Activated CD8-positive, alpha-beta T cell treated with anti-CD3 and anti-CD28 coated beads for 36 hours (primary cell): Measurements from ENCODE around the gene PLEKHA1. TPM values are rescaled to one million over a fixed set of nuclear protein-coding genes. Genes with fewer than 3 reads are reported as not detected.

Experiments used
- ATAC-seq: fragments of 200-7000 bp; cut with Tn5 transposase; one replicate; pipeline ENCODE4 v1.10.0; 2021; ENCODE audit warnings: mild to moderate bottlenecking, moderate library complexity
- CTCF ChIA-PET: fragments of 350-600 bp; sonication (Branson Sonifier 250); formaldehyde crosslinking; loops from one replicate; lab custom pipeline; 2021; ENCODE audit warnings: antibody characterized with exemption; lab: Charles Lee
- POLR2A ChIA-PET: fragments of 350-600 bp; sonication (Branson Sonifier 250); formaldehyde crosslinking; loops from one replicate; lab custom pipeline; 2021; ENCODE audit warnings: antibody characterized with exemption; lab: Charles Lee
- DNase-seq: peaks from one replicate; pipeline ENCODE4 v3.0.0-alpha.2; 2020
- H3K27ac Mint-ChIP-seq: one replicate; pipeline ENCODE4 v1.8.0; 2021; ENCODE audit warnings: mild to moderate bottlenecking, mixed read lengths
- H3K27me3 Mint-ChIP-seq: one replicate; pipeline ENCODE4 v1.8.0; 2021; ENCODE audit warnings: mixed read lengths
- H3K36me3 Mint-ChIP-seq: one replicate; pipeline ENCODE4 v1.8.0; 2021; ENCODE audit warnings: low read depth, mixed read lengths
- H3K4me1 Mint-ChIP-seq: one replicate; pipeline ENCODE4 v1.8.0; 2021; ENCODE audit warnings: low read depth, mixed read lengths
- H3K4me3 Mint-ChIP-seq: one replicate; pipeline ENCODE4 v1.8.0; 2021; ENCODE audit warnings: mild to moderate bottlenecking, moderate library complexity, mixed read lengths
- H3K9me3 Mint-ChIP-seq: one replicate; pipeline ENCODE4 v1.8.0; 2021; ENCODE audit warnings: mixed read lengths
- intact Hi-C: fragments of 100-400 bp; cut with micrococcal nuclease; formaldehyde crosslinking; loops from one replicate; pipeline ENCODE4 v1.10.0; 2022
- microRNA-seq: library from miRNA; unstranded; fragments of <30 nt; microRNA quantifications from one replicate; pipeline ENCODE4 v1.2.0, GENCODE V29; 2022; ENCODE audit warnings: borderline microRNAs expressed, borderline replicate concordance
- total RNA-seq, 2 experiments: library from RNA; stranded (reverse); gene quantifications; one replicate each; pipeline ENCODE4 v1.2.3, GENCODE V29; 2021
- TF ChIP-seq, protein P1 (sequence below): fragments of 200-600 bp; IDR thresholded peaks from one replicate; pipeline ENCODE4 v1.8.0; 2022; ENCODE audit warnings: antibody characterized with exemption, mild to moderate bottlenecking

PLEKHA1 gene
- total RNA-seq, 2 experiments from 2014 or later: 17.0 to 17.4 TPM

DNA sequence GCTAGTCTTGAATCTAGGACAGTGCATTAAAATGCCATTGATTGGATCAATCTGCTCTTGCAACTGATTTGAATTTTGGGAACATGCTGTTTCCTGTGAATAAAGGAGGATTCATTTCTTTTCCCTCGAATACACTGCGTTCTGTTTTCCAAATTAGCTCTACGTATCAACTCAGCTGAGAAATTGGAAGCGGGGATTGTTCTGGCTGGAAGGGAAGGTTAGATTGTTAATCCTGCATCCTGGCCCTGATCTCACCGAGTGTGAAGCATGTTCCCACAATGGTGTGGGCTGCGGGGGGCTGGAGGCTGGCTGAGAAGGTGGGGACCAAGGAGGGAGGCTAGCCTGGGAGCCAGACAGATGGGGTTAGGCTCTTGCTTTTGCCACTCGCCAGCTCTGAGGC lies 104.5 kb downstream of the PLEKHA1 start:
- Mint-ChIP-seq H3K9me3 (peaks cover 3% of the 10 kb centered on the region), H3K4me1 (peaks cover 11% of the 10 kb centered on the region), H3K4me3 (no peak overlapping the region), H3K27ac (no peak overlapping the region), H3K27me3 (peaks cover 11% of the 10 kb centered on the region), H3K36me3 (no peaks in the 10 kb centered on the region)
- ChIA-PET POLR2A (interaction anchor here (0.6 kb wide), 1 partner anchor 44 kb away, joined by 3 read pairs; no protein-coding TSS in a partner anchor), CTCF (interaction anchor here (1.2 kb wide), 1 partner anchor 45 kb away, joined by 3 read pairs; no protein-coding TSS in a partner anchor)
- no peak for ATAC-seq
- intact Hi-C loops: no loop called here
- TF ChIP-seq, protein P1, sequence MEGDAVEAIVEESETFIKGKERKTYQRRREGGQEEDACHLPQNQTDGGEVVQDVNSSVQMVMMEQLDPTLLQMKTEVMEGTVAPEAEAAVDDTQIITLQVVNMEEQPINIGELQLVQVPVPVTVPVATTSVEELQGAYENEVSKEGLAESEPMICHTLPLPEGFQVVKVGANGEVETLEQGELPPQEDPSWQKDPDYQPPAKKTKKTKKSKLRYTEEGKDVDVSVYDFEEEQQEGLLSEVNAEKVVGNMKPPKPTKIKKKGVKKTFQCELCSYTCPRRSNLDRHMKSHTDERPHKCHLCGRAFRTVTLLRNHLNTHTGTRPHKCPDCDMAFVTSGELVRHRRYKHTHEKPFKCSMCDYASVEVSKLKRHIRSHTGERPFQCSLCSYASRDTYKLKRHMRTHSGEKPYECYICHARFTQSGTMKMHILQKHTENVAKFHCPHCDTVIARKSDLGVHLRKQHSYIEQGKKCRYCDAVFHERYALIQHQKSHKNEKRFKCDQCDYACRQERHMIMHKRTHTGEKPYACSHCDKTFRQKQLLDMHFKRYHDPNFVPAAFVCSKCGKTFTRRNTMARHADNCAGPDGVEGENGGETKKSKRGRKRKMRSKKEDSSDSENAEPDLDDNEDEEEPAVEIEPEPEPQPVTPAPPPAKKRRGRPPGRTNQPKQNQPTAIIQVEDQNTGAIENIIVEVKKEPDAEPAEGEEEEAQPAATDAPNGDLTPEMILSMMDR: no peak
- no peak for DNase-seq

DNA sequence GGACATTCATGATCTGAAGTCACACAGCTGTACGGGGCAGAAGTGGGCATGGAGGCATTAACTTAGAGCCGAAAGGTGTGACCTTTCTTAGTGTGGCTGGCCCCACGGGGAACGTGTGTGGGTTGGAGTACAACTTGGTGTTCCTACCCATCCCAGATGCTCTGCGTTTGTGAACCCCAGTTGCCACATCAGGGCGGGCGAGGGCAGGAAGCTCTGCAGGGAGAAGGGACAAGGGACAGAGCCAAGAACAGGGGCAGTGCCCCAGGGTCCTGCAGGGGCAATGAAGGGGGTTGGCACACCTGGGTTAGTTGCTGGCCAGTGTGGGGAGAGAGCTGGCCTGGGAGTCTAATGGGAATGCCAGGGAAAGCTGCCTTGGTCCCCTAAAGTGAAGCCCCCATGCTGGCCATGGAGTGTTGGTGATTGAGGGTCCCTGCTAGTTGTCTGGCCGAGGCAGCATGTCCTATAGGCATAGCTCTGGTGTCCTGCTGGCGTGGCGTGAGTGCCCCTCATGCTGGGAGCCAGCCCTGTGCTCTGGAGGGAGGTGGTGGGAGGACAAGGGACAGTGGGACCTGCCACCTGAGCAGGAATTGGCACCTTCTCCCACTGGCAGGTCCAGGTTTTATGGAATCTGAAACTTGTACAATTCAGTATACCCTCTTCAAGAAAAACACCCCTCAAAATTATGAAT lies 105.8 kb downstream of the PLEKHA1 start:
- H3K4me1 Mint-ChIP-seq: no peaks in the 10 kb centered on the region
- no peaks in the 10 kb centered on the region for H3K36me3 Mint-ChIP-seq
- no peak for DNase-seq
- TF ChIP-seq, protein P1: no peak
- CTCF ChIA-PET: interaction anchor here (1.0 kb wide), 1 partner anchor 85 kb away, joined by 4 read pairs; no protein-coding TSS in a partner anchor
- H3K4me3 Mint-ChIP-seq: no peak overlapping the region
- H3K27ac Mint-ChIP-seq: no peak overlapping the region
- H3K27me3 Mint-ChIP-seq: peaks cover 4% of the 10 kb centered on the region
- peaks cover 3% of the 10 kb centered on the region for H3K9me3 Mint-ChIP-seq
- ATAC-seq: no peak
- intact Hi-C loops: no loop called here
- POLR2A ChIA-PET: interaction anchor here (0.6 kb wide), 1 partner anchor 216 kb away, joined by 3 read pairs; no protein-coding TSS in a partner anchor

DNA sequence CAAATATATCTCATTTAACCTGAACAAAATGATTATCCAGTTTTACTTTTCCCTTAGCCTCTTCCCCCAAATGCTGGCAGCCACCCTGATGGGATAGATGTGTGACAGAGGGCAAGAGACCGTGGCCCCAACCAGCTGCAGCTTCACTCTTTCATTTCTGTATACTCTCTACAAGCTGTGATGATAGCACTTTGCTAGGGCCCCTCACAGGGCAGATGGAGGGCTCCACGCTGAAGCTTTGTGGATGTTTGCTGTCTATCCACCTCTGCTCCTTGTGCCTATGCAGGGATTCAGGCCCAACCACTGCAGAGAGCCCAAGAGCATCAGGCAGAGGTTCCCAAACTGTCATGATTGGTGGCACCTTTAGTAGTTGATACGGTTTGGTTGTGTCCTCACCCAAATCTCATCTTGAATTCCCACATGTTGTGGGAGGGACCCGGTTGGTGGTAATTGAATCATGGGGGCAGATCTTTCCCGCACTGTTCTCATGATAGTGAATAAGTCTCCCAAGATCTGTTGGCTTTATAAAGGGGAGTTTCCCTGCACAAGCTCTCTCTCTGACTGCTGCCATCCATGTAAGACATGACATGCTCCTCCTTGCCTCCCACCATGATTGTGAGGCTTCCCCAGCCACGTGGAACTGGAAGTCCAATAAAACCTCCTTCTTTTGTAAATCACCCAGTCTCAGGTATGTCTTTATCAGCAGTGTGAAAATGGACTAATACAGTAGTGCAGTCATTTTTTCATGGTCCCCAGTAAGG lies 107.0 kb downstream of the PLEKHA1 start:
- CTCF ChIA-PET: interaction anchor here (1.0 kb wide), 1 partner anchor 84 kb away, joined by 4 read pairs; no protein-coding TSS in a partner anchor

More for the DNA sequence above, 107.0 kb downstream of the PLEKHA1 start:
- DNase-seq (no peak), ATAC-seq (no peak)
- no peaks in the 10 kb centered on the region for H3K36me3 Mint-ChIP-seq
- TF ChIP-seq, protein P1: no peak
- intact Hi-C loops: no loop called here
- H3K9me3 Mint-ChIP-seq: peaks cover 3% of the 10 kb centered on the region
- no peak overlapping the region for H3K27ac Mint-ChIP-seq
- POLR2A ChIA-PET: no interaction called here
- H3K27me3 Mint-ChIP-seq: peaks cover 2% of the 10 kb centered on the region
- H3K4me1 Mint-ChIP-seq: no peaks in the 10 kb centered on the region
- H3K4me3 Mint-ChIP-seq: no peak overlapping the region

Small RNA genes lying within 50 kb of the gene (microRNA-seq; reads per million reads assigned to microRNA genes)
- 0.91 reads per million for gene MIR3941

Other genes with a start within 250 kb of the PLEKHA1 start
- gene BTBD16, start 103.4 kb upstream of the PLEKHA1 start, total RNA-seq: not detected
- gene ARMS2, start 79.9 kb downstream of the PLEKHA1 start, total RNA-seq: not detected
- gene HTRA1, start 86.8 kb downstream of the PLEKHA1 start, total RNA-seq: not detected
- not detected for gene DMBT1, start 186.0 kb downstream of the PLEKHA1 start, total RNA-seq